Mucosa of gallbladder (tissue), 1 donor: ENCODE measurements around the gene VAMP1. TPM values are rescaled to one million over a fixed set of nuclear protein-coding genes. Genes with fewer than 3 reads are reported as not detected.
"Not testable (repeated sequence)": the region's sequence is repeated elsewhere in the genome, so short reads cannot be mapped to it uniquely, and the experiment has no call there.

Experiments used
- DNase-seq: peaks from one replicate; pipeline ENCODE4 v3.0.0-alpha.2; 2020; ENCODE audit warnings: low spot score
- total RNA-seq: library from RNA; stranded (reverse); gene quantifications from one replicate; pipeline ENCODE4 v1.2.1, GENCODE V29; 2021
- donor health status: DM: no; HTN: no; CAD: no.

Gene VAMP1
- total RNA-seq, 1 donor from 2014 or later = 12.3 TPM

- no peak for DNase-seq
Measured at GRCh38 chr12:6469609-6470374, 685 bp downstream of the VAMP1 start.

GRCh38 chr12:6469092-6469491, 1.4 kb downstream of the VAMP1 start:
- no peak for DNase-seq

GRCh38 chr12:6468283-6468575, 2.2 kb downstream of the VAMP1 start:
- DNase-seq = no peak

- DNase-seq = not testable (repeated sequence)
Measured at GRCh38 chr12:6467571-6468282, 2.8 kb downstream of the VAMP1 start.

GRCh38 chr12:6466751-6467150, 3.7 kb downstream of the VAMP1 start:
- DNase-seq = not testable (repeated sequence)

GRCh38 chr12:6466184-6466573, 4.3 kb downstream of the VAMP1 start:
- no peak for DNase-seq

GRCh38 chr12:6465467-6466183, 4.9 kb downstream of the VAMP1 start:
- peak; percentile 64 for DNase-seq

- no peak for DNase-seq
Measured at GRCh38 chr12:6464531-6464930, 5.9 kb downstream of the VAMP1 start.

GRCh38 chr12:6463858-6464257, 6.6 kb downstream of the VAMP1 start:
- no peak for DNase-seq

GRCh38 chr12:6463216-6463615, 7.3 kb downstream of the VAMP1 start:
- no peak for DNase-seq

- no peak for DNase-seq
Measured at GRCh38 chr12:6462234-6462995, 8.1 kb downstream of the VAMP1 start.

GRCh38 chr12:6461401-6462233, 8.9 kb downstream of the VAMP1 start:
- peak; percentile 72 for DNase-seq

GRCh38 chr12:6460751-6461371, 9.6 kb downstream of the VAMP1 start:
- DNase-seq = no peak

- DNase-seq = no peak
Measured at GRCh38 chr12:6459004-6459337, 11.5 kb downstream of the VAMP1 start.

GRCh38 chr12:6458281-6459003, 12.0 kb downstream of the VAMP1 start:
- DNase-seq = no peak

GRCh38 chr12:6457220-6457945, 13.1 kb downstream of the VAMP1 start:
- DNase-seq = no peak

GRCh38 chr12:6452944-6453630, 17.4 kb downstream of the VAMP1 start:
- DNase-seq = peak; percentile 32

GRCh38 chr12:6452245-6452943, 18.1 kb downstream of the VAMP1 start:
- peak; percentile 29 for DNase-seq
